ENCODE measurements around the gene PPP4R2. TPM values are rescaled to one million over a fixed set of nuclear protein-coding genes. Genes with fewer than 3 reads are reported as not detected.
A peak's percentile ranks its signal among the peaks of the same experiment; 100 is the strongest.

PPP4R2 gene
- total RNA-seq, 2 experiments from 2014 or later = 76.0 to 118 TPM

DNA sequence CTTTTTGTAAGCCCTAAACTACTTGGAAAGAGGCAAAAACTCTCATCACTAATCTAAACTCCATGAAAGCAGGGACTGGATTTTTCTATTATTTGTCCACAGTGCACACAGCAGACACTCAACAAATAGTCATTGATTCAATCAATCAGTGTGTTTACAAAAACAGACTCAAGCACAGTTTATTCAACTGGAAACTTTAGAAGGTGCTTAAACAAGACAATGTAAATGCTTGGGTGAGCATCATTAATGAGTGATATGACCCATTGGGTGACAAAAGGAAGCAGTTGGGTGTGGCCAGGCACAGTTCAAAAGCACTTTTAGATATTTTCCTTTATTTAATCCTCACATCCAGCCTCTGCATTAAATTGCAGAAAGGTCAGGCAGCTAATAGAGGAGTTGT, 32.0 kb upstream of the PPP4R2 start:
- no peak for DNase-seq
- Mint-ChIP-seq H3K27ac (no peak overlapping the region), H3K4me3 (no peak overlapping the region), H3K4me1 (peaks cover 35% of the 10 kb centered on the region), H3K36me3 (no peaks in the 10 kb centered on the region), H3K27me3 (no peaks in the 10 kb centered on the region), H3K9me3 (ENCODE audit: low read depth) (no peaks in the 10 kb centered on the region)
- ATAC-seq = no peak
- CTCF ChIA-PET = interaction anchor here (0.7 to 1.9 kb wide), 4 partner anchors 9 to 92 kb away, joined by 3 to 6 read pairs (median 4); no protein-coding TSS in a partner anchor

DNA sequence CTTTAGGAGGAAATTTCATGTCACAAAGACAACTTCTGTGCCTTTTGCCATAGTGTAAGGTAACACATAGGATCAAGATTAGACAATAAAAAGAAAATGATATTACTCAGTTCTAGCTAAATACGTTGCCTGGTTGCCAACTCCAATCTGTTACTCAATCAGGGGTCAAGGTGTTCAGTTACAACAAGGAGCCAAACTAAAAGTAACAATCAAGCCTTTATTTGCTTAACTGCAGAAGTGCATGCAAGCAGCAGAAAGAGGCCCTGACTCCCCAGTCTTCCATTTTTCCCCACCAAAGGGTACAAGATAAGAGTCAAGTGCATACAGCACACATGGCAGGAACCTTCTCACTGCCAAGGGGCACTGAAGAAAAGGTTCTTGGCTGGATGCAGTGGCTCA, 28.3 kb upstream of the PPP4R2 start:
- no peaks in the 10 kb centered on the region for H3K9me3 Mint-ChIP-seq (ENCODE audit: low read depth)
- ATAC-seq = no peak
- DNase-seq = no peak
- H3K27me3 Mint-ChIP-seq = peaks cover 3% of the 10 kb centered on the region
- H3K4me3 Mint-ChIP-seq = no peak overlapping the region
- peaks cover 1% of the 10 kb centered on the region for H3K36me3 Mint-ChIP-seq
- H3K4me1 Mint-ChIP-seq = peaks cover 38% of the 10 kb centered on the region
- H3K27ac Mint-ChIP-seq = no peak overlapping the region
- CTCF ChIA-PET = no interaction called here

DNA sequence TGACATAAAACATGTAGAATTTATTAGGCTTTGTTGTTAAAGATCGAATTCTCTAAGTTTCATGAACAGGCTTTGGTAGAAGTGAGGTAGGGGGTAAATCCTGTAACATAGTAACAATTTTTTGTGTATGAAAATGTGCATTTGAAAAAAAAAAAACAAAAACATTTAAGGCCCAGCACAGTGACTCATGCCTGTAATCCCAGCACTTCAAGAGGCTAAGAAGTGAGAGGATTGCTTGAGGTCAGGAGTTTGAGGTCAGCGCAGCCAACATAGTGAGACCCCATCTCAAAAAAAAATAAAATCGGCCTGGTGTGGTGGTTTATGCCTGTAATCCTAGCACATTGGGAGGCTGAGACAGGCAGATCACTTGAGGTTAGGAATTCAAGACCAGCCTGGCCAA, 26.8 kb upstream of the PPP4R2 start:
- no peak overlapping the region for H3K4me3 Mint-ChIP-seq
- CTCF ChIA-PET = no interaction called here
- DNase-seq (no peak), ATAC-seq (no peak)
- H3K27me3 Mint-ChIP-seq = peaks cover 5% of the 10 kb centered on the region
- no peaks in the 10 kb centered on the region for H3K9me3 Mint-ChIP-seq (ENCODE audit: low read depth)
- H3K27ac Mint-ChIP-seq = no peak overlapping the region
- H3K36me3 Mint-ChIP-seq = peaks cover 4% of the 10 kb centered on the region
- H3K4me1 Mint-ChIP-seq = peaks cover 36% of the 10 kb centered on the region

DNA sequence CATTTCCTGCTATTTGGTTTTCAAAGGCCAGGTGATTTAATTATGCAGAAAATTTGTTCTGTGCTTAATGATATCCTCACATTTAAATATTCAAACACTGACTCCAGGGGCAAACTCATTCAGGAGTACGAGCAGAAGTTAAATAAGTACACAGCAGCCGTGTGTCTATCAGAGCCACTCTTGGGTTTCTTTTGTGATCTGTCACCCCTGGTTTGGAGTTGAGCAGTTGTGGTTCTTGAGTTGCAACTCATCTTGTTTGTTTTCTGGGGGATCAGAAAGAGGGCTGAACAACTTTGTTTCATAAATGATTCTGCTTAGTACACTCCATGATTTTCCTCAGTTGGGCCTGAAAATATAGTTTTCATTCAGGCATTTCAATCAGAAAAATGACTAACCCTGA, 25.7 kb upstream of the PPP4R2 start:
- Mint-ChIP-seq H3K9me3 (ENCODE audit: low read depth) (no peaks in the 10 kb centered on the region), H3K4me3 (no peak overlapping the region), H3K36me3 (peaks cover 4% of the 10 kb centered on the region), H3K4me1 (peaks cover 32% of the 10 kb centered on the region), H3K27me3 (peaks cover 5% of the 10 kb centered on the region), H3K27ac (peak overlapping the region; percentile 32)
- CTCF ChIA-PET = no interaction called here
- ATAC-seq (peak; percentile 56), DNase-seq (no peak)

DNA sequence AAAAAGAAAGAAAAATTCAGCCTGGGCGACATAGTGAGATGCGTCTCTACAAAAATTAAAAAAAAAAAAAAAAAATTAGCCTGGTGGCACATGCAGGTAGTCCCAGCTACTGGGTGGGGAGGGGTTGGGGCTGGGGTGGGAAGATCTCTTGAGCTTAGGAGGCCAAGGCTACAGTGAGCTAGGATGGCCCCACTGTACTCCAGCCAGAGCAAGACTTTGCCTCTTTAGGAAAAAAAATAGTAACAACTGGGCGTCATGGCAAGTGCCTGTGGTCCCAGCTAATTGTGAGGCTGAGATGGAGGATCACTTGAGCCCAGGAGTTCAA, 23.9 kb upstream of the PPP4R2 start:
- H3K27me3 Mint-ChIP-seq = peaks cover 5% of the 10 kb centered on the region
- ATAC-seq = no peak
- no peak overlapping the region for H3K4me3 Mint-ChIP-seq
- no peak overlapping the region for H3K27ac Mint-ChIP-seq
- peaks cover 4% of the 10 kb centered on the region for H3K36me3 Mint-ChIP-seq
- CTCF ChIA-PET = no interaction called here
- H3K9me3 Mint-ChIP-seq (ENCODE audit: low read depth) = no peaks in the 10 kb centered on the region
- peaks cover 39% of the 10 kb centered on the region for H3K4me1 Mint-ChIP-seq
- DNase-seq = no peak

DNA sequence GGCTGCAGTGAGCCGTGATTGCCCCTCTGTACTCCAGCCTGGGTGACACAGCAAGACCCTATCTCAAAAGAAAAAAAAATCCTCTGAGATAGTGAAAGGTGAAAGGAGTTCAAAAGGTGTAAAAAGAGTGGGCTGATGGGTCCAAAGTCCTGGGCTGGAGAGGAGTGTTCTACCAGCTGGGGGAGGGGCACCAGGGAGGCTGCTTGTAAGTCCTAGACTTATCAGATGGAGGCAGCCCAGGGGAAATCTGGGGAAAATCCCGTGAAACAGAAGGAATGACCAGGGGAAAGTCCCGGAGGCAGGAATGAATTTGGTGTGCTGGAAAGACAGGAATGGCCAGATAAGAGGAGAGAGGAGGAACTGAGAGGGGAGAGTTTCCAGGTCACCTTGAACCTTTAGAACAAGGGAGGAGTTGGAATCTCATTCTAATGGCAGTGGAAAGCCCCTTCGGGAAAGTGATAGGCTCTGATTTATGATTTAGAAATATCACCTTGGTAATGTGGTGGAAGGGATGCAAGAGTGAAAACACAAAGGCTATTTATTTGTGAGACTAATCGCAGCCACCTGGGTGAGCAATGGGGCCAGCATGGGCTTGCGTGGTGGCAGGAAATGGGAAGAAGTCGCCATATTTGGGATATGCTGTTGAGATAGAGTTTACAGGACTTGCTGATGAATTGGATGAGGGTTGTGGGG, 23.4 kb upstream of the PPP4R2 start:
- Mint-ChIP-seq H3K4me1 (peaks cover 40% of the 10 kb centered on the region), H3K36me3 (peaks cover 4% of the 10 kb centered on the region), H3K27ac (no peak overlapping the region), H3K9me3 (ENCODE audit: low read depth) (no peaks in the 10 kb centered on the region), H3K4me3 (no peak overlapping the region), H3K27me3 (peaks cover 5% of the 10 kb centered on the region)
- DNase-seq = no peak
- ATAC-seq = no peak
- CTCF ChIA-PET = no interaction called here

DNA sequence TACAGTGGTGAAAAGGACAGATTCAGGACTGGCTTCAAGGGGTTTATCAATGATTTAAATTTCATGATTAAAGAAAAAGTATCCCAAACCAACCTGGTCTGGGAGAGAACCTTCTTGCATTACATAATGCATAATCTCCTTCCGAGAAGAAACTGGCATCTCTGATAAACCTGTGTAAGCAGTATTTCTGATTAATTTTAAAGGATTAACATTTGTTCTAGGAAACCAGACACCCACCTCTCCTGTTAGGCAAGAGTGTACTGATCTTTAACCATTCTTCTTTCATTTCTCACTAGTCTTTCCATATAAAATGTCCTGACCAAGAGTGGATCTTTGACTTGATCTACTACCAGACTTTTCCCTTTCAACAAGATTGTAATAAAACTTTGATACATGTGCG, 22.8 kb upstream of the PPP4R2 start:
- H3K9me3 Mint-ChIP-seq (ENCODE audit: low read depth) = no peaks in the 10 kb centered on the region
- peaks cover 5% of the 10 kb centered on the region for H3K27me3 Mint-ChIP-seq
- H3K27ac Mint-ChIP-seq = no peak overlapping the region
- ATAC-seq (no peak), DNase-seq (no peak)
- CTCF ChIA-PET = no interaction called here
- no peak overlapping the region for H3K4me3 Mint-ChIP-seq
- peaks cover 40% of the 10 kb centered on the region for H3K4me1 Mint-ChIP-seq
- peaks cover 4% of the 10 kb centered on the region for H3K36me3 Mint-ChIP-seq

DNA sequence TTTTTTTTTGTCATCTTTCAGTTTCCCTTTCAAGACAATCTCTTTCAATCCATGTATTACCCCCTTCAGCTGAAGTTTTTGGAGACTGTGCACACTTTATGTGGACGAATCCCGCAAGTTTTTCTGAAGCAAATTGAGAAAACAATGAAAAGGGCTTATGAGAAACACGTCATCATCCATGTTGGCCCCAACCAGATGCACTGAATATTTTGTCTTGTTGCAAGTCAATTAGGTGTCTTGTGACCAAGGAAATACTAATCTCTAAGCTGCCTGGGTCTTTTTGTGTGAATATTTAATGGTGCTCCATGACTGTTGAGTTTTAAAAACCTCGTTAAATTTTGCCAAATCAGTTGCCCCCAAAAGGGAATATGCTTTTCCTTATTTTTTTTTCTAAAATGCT, 21.7 kb upstream of the PPP4R2 start:
- Mint-ChIP-seq H3K27ac (peak overlapping the region; percentile 80), H3K27me3 (peaks cover 9% of the 10 kb centered on the region), H3K36me3 (peaks cover 4% of the 10 kb centered on the region), H3K4me3 (peak overlapping the region; percentile 4), H3K9me3 (ENCODE audit: low read depth) (no peaks in the 10 kb centered on the region), H3K4me1 (peaks cover 40% of the 10 kb centered on the region)
- no peak for ATAC-seq
- no peak for DNase-seq
- CTCF ChIA-PET = no interaction called here

DNA sequence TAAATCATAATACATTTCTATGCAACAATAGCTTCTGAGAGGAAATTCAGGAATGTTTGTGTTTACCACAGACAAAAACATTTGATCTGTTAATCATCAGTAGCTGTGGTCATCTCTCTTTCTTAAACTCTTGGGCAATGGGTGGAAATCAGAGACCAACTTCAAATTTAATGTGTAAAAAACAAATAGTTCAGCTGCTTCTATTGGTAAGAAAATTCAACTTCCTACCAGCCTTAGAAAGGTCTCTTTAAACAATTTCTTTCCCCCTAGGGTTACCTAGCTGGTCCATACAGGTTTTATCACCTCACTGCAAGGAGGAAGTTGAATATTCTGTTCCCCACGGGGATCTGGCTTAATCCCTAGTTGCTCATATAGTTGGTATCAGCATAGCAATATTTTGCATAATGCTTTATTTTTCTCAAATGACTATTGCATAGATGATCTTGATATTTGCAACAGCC, 20.3 kb upstream of the PPP4R2 start:
- no peaks in the 10 kb centered on the region for H3K9me3 Mint-ChIP-seq (ENCODE audit: low read depth)
- peaks cover 4% of the 10 kb centered on the region for H3K36me3 Mint-ChIP-seq
- H3K27me3 Mint-ChIP-seq = peaks cover 10% of the 10 kb centered on the region
- no peak for ATAC-seq
- peaks cover 35% of the 10 kb centered on the region for H3K4me1 Mint-ChIP-seq
- no peak overlapping the region for H3K4me3 Mint-ChIP-seq
- H3K27ac Mint-ChIP-seq = no peak overlapping the region
- DNase-seq = no peak
- CTCF ChIA-PET = interaction anchor here (0.5 to 0.9 kb wide), 2 partner anchors 10 to 13 kb away, joined by 3 read pairs; no protein-coding TSS in a partner anchor

DNA sequence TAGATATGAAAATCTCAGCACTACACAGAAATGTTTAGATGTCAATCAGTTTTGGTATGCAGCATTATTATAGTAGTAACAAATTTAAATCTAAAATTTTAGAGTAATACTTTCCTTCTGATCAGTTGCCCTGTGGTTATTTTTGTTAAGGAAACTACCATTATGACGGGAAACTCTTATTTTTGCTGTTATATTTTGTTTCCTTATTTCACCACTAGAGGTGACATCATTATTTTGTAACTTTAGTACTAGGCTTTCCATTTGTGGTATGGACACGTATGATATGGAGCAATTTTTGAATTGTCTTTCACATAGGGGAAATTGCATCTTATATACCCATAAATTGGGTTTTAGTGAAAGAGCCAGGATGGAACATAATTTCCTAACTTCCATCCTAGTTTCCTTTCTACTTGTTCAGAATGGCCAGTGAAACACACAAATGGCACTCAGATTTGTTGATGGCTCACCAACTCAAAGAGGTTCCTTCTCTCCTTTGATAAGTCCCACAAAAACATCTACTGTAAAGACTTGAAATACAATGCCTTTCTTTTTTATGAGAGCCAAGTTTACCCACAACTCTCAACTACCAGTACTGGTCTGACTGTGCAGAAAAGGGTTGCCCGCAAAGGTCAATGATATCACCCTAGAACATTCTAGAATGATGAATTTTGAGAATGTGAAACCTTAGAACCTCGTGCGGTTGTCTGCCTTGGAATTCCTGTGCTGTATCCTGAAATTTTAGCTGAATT, 19.4 kb upstream of the PPP4R2 start:
- DNase-seq (peak; percentile 62), ATAC-seq (peak; percentile 69)
- Mint-ChIP-seq H3K27ac (peak overlapping the region; percentile 79), H3K4me1 (peaks cover 29% of the 10 kb centered on the region), H3K4me3 (no peak overlapping the region), H3K36me3 (peaks cover 3% of the 10 kb centered on the region), H3K9me3 (ENCODE audit: low read depth) (no peaks in the 10 kb centered on the region), H3K27me3 (peaks cover 11% of the 10 kb centered on the region)
- CTCF ChIA-PET = interaction anchor here (1.0 kb wide), 2 partner anchors 19 to 79 kb away, joined by 3 read pairs; no protein-coding TSS in a partner anchor

DNA sequence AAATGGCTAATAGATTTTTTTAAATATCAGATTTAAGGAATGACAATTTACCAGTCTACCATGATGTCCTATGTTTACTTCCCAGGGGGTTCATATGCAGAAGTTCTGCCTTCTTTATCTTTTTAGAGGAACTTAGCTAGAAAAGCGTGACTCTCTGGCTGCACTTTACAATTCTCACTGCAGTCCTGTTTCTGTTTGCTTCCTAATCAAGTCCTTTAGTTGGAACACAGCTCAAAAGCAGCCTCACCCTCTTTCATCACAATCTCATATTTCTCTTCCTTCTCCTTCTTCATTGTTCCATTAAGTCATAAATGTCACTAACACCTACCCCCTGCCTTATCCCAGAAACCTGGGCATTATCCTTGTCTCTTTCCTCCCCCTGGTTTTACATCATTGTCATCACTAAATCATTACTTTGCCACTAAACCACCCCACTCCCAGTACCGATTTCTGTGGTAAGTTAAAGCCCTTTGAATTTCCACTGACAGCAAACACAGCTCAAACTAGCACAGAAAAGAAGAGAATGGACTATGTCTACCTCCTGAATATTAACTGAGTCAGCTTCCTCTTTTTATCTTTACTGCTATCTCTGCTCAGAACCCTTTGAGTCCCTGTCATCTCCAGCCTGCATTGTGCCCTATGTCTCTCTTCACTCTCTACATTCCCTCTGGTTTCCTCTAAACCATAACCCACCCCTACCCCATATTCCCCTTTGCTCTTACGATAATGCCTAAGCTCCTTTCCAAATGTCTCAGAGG, 13.8 kb upstream of the PPP4R2 start:
- Mint-ChIP-seq H3K4me3 (no peak overlapping the region), H3K9me3 (ENCODE audit: low read depth) (peaks cover 5% of the 10 kb centered on the region), H3K36me3 (peaks cover 3% of the 10 kb centered on the region), H3K27ac (no peak overlapping the region), H3K4me1 (peaks cover 6% of the 10 kb centered on the region), H3K27me3 (peaks cover 15% of the 10 kb centered on the region)
- CTCF ChIA-PET = interaction anchor here (1.0 to 1.8 kb wide), 4 partner anchors 9 to 74 kb away, joined by 3 to 6 read pairs (median 4); partner anchors contain the start of gene PPP4R2
- DNase-seq = no peak
- ATAC-seq = no peak

DNA sequence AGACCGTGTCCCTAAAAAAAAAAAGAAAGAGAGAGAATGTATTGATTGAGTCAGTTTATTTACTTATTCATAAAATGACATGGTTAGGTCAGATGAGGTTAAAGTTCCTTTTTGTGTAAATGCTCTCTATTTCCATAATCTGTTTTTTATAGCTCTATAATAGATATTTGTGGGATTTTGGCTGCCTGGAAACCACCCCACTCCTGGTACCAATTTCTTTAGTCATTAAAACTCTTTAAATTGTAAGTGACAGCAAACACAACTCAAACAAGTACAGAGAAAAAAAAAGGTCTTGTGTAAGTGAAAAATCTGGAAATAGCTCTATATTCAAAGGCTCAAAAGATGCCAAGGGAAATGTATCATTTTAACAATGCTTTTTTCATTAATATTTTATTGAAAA, 11.0 kb upstream of the PPP4R2 start:
- H3K27me3 Mint-ChIP-seq = peaks cover 10% of the 10 kb centered on the region
- DNase-seq (no peak), ATAC-seq (no peak)
- no peak overlapping the region for H3K27ac Mint-ChIP-seq
- CTCF ChIA-PET = no interaction called here
- H3K36me3 Mint-ChIP-seq = peaks cover 3% of the 10 kb centered on the region
- peaks cover 5% of the 10 kb centered on the region for H3K9me3 Mint-ChIP-seq (ENCODE audit: low read depth)
- H3K4me3 Mint-ChIP-seq = no peak overlapping the region
- H3K4me1 Mint-ChIP-seq = peaks cover 5% of the 10 kb centered on the region

DNA sequence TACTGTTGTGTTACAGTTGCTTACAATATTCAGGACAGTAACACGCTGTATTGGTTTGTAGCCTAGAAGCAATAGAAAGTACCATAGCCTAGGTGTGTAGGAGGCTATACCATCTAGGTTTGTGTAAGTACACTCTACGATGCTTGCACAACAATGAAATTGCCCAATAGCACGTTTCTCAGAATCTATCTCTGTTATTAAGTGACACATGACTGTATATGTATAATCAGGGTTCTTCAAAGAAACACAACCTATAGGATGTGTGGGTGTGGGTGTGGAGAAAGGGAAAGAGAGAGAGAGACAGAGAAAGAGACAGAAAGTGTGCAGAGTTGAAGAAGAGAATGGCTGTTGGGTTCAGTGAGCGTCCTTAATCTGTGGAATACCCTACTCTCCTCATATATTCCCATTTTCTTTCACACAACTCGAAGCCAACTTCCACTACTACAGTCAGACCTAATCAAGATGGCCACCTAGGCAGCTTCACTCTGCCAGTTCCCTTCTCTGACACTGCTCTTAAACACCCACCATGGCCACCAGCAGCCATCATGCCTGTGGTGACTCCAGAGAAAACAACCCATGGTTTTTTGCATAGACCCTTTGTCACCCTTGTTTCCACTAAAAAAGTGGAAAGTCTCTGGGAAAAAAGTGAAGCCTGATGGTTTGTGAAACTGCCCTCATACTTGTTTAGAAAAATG, 5.8 kb upstream of the PPP4R2 start:
- H3K36me3 Mint-ChIP-seq = no peaks in the 10 kb centered on the region
- no peak overlapping the region for H3K4me3 Mint-ChIP-seq
- H3K27ac Mint-ChIP-seq = no peak overlapping the region
- peaks cover 2% of the 10 kb centered on the region for H3K4me1 Mint-ChIP-seq
- no peak for DNase-seq
- CTCF ChIA-PET = interaction anchor here (0.9 to 1.4 kb wide), 2 partner anchors 8 to 9 kb away, joined by 3 to 6 read pairs; no protein-coding TSS in a partner anchor
- ATAC-seq = no peak
- H3K27me3 Mint-ChIP-seq = peaks cover 2% of the 10 kb centered on the region
- peaks cover 2% of the 10 kb centered on the region for H3K9me3 Mint-ChIP-seq (ENCODE audit: low read depth)
